DND-41 (cell line): ENCODE measurements around the gene RBMXL2.

Source experiments
- EZH2 ChIP-seq: IDR thresholded peaks from 3 replicates; pipeline ENCODE4 v1.6.1; 2012; ENCODE audit warnings: borderline replicate concordance, low read depth, mild to moderate bottlenecking, moderate library complexity, low read length, inconsistent platforms; ENCODE audit not compliant: severe bottlenecking
- TF ChIP-seq, protein P1 (sequence below): IDR thresholded peaks from 2 replicates; pipeline ENCODE4 v1.5.1; 2012; ENCODE audit warnings: borderline replicate concordance, low read length, moderate library complexity, mild to moderate bottlenecking; ENCODE audit not compliant: poor library complexity, severe bottlenecking; ENCODE audit errors: extremely low read depth

DNA sequence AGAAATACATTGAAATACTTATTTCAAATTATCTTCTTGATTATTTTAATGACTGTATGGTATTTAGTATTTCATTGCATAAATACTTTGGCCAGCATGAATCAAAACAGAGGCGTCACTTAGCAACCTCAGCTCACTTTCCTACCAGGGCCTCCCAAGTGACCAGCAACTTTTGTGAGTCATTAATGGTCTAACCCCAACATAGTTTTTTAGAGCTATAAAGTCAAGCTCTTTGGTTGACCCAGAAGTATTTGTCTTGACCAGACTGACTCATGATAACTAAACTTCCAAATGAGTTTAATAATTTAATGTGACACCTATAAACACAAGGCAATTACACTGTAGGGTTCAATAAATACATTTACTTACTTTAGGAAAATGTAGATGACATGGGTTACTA is 27.9 kb upstream of the RBMXL2 start:
- TF ChIP-seq, protein P1, sequence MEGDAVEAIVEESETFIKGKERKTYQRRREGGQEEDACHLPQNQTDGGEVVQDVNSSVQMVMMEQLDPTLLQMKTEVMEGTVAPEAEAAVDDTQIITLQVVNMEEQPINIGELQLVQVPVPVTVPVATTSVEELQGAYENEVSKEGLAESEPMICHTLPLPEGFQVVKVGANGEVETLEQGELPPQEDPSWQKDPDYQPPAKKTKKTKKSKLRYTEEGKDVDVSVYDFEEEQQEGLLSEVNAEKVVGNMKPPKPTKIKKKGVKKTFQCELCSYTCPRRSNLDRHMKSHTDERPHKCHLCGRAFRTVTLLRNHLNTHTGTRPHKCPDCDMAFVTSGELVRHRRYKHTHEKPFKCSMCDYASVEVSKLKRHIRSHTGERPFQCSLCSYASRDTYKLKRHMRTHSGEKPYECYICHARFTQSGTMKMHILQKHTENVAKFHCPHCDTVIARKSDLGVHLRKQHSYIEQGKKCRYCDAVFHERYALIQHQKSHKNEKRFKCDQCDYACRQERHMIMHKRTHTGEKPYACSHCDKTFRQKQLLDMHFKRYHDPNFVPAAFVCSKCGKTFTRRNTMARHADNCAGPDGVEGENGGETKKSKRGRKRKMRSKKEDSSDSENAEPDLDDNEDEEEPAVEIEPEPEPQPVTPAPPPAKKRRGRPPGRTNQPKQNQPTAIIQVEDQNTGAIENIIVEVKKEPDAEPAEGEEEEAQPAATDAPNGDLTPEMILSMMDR: no peak
- no peak for TF ChIP-seq EZH2
